Astrocyte of the cerebellum (primary cell): ENCODE results near the gene CYTIP.

Source experiments
- DNase-seq: peaks from one replicate; pipeline ENCODE4 v3.0.0-alpha.2; 2011; ENCODE audit warnings: low read depth
- H3K4me3 ChIP-seq: 2 replicates; pipeline ENCODE4 v1.5.1; 2011; ENCODE audit warnings: mild to moderate bottlenecking, low read depth, low read length, moderate library complexity
- CTCF ChIP-seq: IDR thresholded peaks from 2 replicates; pipeline ENCODE4 v1.5.1; 2012; ENCODE audit warnings: low read length, low read depth, moderate library complexity, mild to moderate bottlenecking; ENCODE audit errors: missing control alignments
- in situ Hi-C: cut with HindIII; loops from 2 replicates; pipeline ENCODE4 v1.10.0; 2017; ENCODE audit warnings: low sequenced_read_pairs

Gene CYTIP

GRCh38 chr2:157393348-157393747 is 50.5 kb downstream of the CYTIP start:
- TF ChIP-seq CTCF, result no peak
- no peak overlapping the region for H3K4me3 ChIP-seq
- in situ Hi-C loops, result no loop called here
- DNase-seq, result no peak

DNA sequence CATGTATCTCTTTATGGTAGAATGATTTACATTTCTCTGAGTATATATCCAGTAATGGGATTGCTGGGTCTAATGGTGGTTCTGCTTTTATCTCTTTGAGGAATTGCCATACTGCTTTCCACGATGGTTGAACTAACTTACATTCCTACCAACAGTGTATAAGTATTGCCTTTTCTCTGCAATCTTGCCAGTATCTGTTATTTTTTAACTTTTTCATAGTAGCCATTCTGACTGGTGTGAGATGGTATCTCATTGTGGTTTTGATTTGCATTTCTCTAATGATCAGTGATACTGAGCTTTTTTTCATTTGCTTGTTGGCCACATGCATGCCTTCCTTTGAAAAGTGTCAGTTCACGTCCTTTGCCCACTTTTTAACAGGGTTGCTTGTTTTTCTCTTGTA is 55.1 kb downstream of the CYTIP start:
- in situ Hi-C loops, result no loop called here
- no peak for DNase-seq
- no peak overlapping the region for H3K4me3 ChIP-seq
- TF ChIP-seq CTCF, result no peak

GRCh38 chr2:157386747-157387146 is 57.1 kb downstream of the CYTIP start:
- H3K4me3 ChIP-seq, result no peak overlapping the region
- no peak for TF ChIP-seq CTCF
- in situ Hi-C loops, result no loop called here
- DNase-seq, result no peak

DNA sequence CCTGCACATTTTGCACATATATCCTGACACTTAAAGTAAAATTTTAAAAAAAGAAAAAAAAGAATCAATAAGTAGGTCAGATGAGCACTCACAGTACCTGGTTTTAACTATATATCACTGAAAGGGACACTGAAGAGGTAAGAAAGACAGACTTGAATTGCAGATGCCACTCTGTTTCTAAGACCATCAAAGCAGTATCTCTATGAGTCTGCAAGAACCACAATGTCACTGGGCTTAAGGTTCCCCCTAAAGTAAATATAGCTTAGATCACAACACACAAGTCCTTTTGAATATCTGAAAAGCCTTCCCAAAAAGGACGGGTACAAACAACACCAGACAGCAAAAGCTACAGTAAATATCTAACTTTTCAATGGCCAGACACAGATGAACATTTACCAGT is 57.6 kb downstream of the CYTIP start:
- DNase-seq, result no peak
- in situ Hi-C loops, result no loop called here
- H3K4me3 ChIP-seq, result no peak overlapping the region
- no peak for TF ChIP-seq CTCF

- no peak for TF ChIP-seq CTCF
- H3K4me3 ChIP-seq, result no peak overlapping the region
- in situ Hi-C loops, result no loop called here
- DNase-seq, result no peak
These were observed 66.0 kb downstream of the CYTIP start for GRCh38 chr2:157377861-157378260.

DNA sequence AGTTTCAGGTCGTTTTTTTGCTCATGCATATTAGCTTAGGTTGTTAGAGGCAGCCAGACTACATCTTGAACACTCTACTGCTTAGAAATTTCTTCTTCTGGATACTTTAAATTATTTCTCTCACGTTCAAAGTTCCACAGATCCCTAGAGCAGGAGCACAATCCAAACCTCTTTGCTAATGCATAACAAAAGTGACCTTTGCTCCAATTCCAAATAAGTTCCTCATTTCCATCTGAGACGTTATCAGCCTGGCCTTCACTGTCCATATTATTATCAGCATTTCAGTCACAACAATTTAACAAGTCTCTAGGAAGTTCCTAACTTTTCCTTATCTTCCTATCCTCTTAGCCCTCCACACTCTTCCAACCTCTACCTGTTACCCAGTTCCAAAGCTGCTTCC is 67.8 kb downstream of the CYTIP start:
- in situ Hi-C loops, result no loop called here

More for the DNA sequence above, 67.8 kb downstream of the CYTIP start:
- no peak for TF ChIP-seq CTCF
- DNase-seq, result no peak
- no peak overlapping the region for H3K4me3 ChIP-seq
